ENCODE results near the gene AKR1D1.

GRCh38 chr7:138081868-138082267, 5.6 kb downstream of the AKR1D1 start:
- TF ChIP-seq POLR2A (IDR thresholded peaks at IDR 0.05), result no peak
- no peak for TF ChIP-seq CTCF (IDR thresholded peaks at IDR 0.05)
